CD4-positive, alpha-beta T cell treated with Interferon alpha-2 for 1 hour (primary cell): ENCODE measurements around the gene NPAS4.
"Not testable (repeated sequence)": the region's sequence is repeated elsewhere in the genome, so short reads cannot be mapped to it uniquely, and the experiment has no call there.

Experiments
- DNase-seq, 2 donors: peaks; one replicate each; pipeline ENCODE4 v3.0.0-alpha.2; 2020 to 2022

The NPAS4 gene

GRCh38 chr11:66418168-66418985 is 2.5 kb upstream of the NPAS4 start:
- DNase-seq, result peak; percentile 33 to 51

- no peak for DNase-seq
These were observed 1.9 kb upstream of the NPAS4 start for GRCh38 chr11:66418986-66419308.

GRCh38 chr11:66419825-66420224 is 1.0 kb upstream of the NPAS4 start:
- no peak for DNase-seq

GRCh38 chr11:66421492-66422205 is 814 bp downstream of the NPAS4 start:
- DNase-seq, result peak; percentile 80 to 89

- no peak for DNase-seq
These were observed 5.5 kb downstream of the NPAS4 start for GRCh38 chr11:66426314-66426713.

GRCh38 chr11:66428933-66429332 is 8.1 kb downstream of the NPAS4 start:
- no peak for DNase-seq

GRCh38 chr11:66429983-66430602 is 9.3 kb downstream of the NPAS4 start:
- DNase-seq, result peak; percentile 56 to 74

- not testable (repeated sequence) for DNase-seq
These were observed 10.5 kb downstream of the NPAS4 start for GRCh38 chr11:66431287-66431686.

GRCh38 chr11:66431871-66432329 is 11.1 kb downstream of the NPAS4 start:
- not testable (repeated sequence) for DNase-seq

GRCh38 chr11:66432597-66432996 is 11.8 kb downstream of the NPAS4 start:
- no peak for DNase-seq

- DNase-seq, result no peak
These were observed 17.2 kb downstream of the NPAS4 start for GRCh38 chr11:66437979-66438503.

GRCh38 chr11:66438504-66439466 is 17.9 kb downstream of the NPAS4 start, which contains the start of gene MRPL11:
Gene MRPL11 (minus strand): TSS chr11:66438848. CDS start chr11:66438754, 94 bp downstream.
- peak; percentile 87 to 93 for DNase-seq

- DNase-seq, result not testable (repeated sequence)
These were observed 19.5 kb downstream of the NPAS4 start for GRCh38 chr11:66440101-66440939.

GRCh38 chr11:66440940-66441282 is 20.1 kb downstream of the NPAS4 start:
- DNase-seq, result not testable (repeated sequence)

GRCh38 chr11:66443602-66444001 is 22.8 kb downstream of the NPAS4 start:
- peak in 1 of 2 donors; percentile 24 for DNase-seq

GRCh38 chr11:66447012-66447411 is 26.2 kb downstream of the NPAS4 start:
- no peak for DNase-seq

- DNase-seq, result no peak
These were observed 27.7 kb downstream of the NPAS4 start for GRCh38 chr11:66448523-66448922.

GRCh38 chr11:66450560-66450959 is 29.7 kb downstream of the NPAS4 start:
- DNase-seq, result no peak

GRCh38 chr11:66451663-66452062 is 30.8 kb downstream of the NPAS4 start:
- DNase-seq, result no peak

GRCh38 chr11:66454247-66454646 is 33.4 kb downstream of the NPAS4 start:
- peak in 1 of 2 donors; percentile 50 for DNase-seq

- no peak for DNase-seq
These were observed 34.0 kb downstream of the NPAS4 start for GRCh38 chr11:66454828-66455227.
